GM12878 (cell line): Measurements from ENCODE around the gene FBXO15.

ENCODE experiments used
- BHLHE40 ChIP-seq, 2 experiments: fragments of 450-650 bp in 1 of 2; IDR thresholded peaks; 2 replicates each; pipeline ENCODE4 v1.6.1; 2011 to 2017; ENCODE audit warnings: low read depth in 2 of 2, borderline replicate concordance in 1 of 2, improper control_type of control experiment in 1 of 2, low read length in 1 of 2, mild to moderate bottlenecking in 1 of 2
- CBX3 ChIP-seq: fragments of 200-600 bp; sonication (generic); IDR thresholded peaks from 2 replicates; pipeline ENCODE4 v1.6.1; 2016; ENCODE audit warnings: low read depth, borderline replicate concordance
- CEBPB ChIP-seq, 2 experiments: fragments of 150-350 bp in 1 of 2; IDR thresholded peaks; 2 replicates each; pipeline ENCODE4 v1.6.1; 2012 to 2014; ENCODE audit warnings: low read depth in 2 of 2, low read length in 2 of 2, borderline replicate concordance in 1 of 2, inconsistent platforms in 1 of 2
- CTCF ChIP-seq, 3 experiments: IDR thresholded peaks in 2 of 3; conservative IDR thresholded peaks in 1 of 3; 2 replicates each; pipeline ENCODE4 v1.5.1; 2011; ENCODE audit warnings: low read depth in 3 of 3, low read length in 3 of 3, mild to moderate bottlenecking in 3 of 3, control low read depth in 2 of 3, moderate library complexity in 2 of 3, inconsistent platforms in 1 of 3, mixed read lengths in 1 of 3; ENCODE audit not compliant: control insufficient read depth in 2 of 3, insufficient read depth in 1 of 3; ENCODE audit errors: extremely low read depth in 1 of 3
- EP300 ChIP-seq, 2 experiments: fragments of 150-350 bp in 1 of 2; IDR thresholded peaks; 2 replicates each; pipeline ENCODE4 v1.6.1; 2011 to 2012; ENCODE audit warnings: low read depth in 2 of 2, low read length in 2 of 2, borderline replicate concordance in 1 of 2, improper control_type of control experiment in 1 of 2, inconsistent platforms in 1 of 2; ENCODE audit not compliant: control insufficient read depth in 1 of 2
- FOS ChIP-seq: IDR thresholded peaks from 3 replicates; pipeline ENCODE4 v1.6.1; 2011; ENCODE audit warnings: borderline replicate concordance; ENCODE audit not compliant: insufficient read length; ENCODE audit errors: extremely low read depth
- NFIC ChIP-seq: IDR thresholded peaks from 2 replicates; pipeline ENCODE4 v1.6.1; 2012; ENCODE audit warnings: low read depth, mild to moderate bottlenecking, inconsistent platforms, low read length, moderate library complexity
- NFYB ChIP-seq: IDR thresholded peaks from 2 replicates; pipeline ENCODE4 v1.6.1; 2011; ENCODE audit warnings: low read depth, mild to moderate bottlenecking, low read length, improper control_type of control experiment, moderate library complexity; ENCODE audit not compliant: insufficient read depth
- POLR2AphosphoS5 ChIP-seq: IDR thresholded peaks from 2 replicates; pipeline ENCODE4 v1.6.1; 2011; ENCODE audit warnings: mild to moderate bottlenecking, low read length, inconsistent platforms
- RAD21 ChIP-seq: IDR thresholded peaks from 2 replicates; pipeline ENCODE4 v1.6.1; 2011; ENCODE audit warnings: mild to moderate bottlenecking, low read depth, low read length, moderate library complexity; ENCODE audit not compliant: insufficient read depth
- RELA ChIP-seq: fragments of 450-650 bp; IDR thresholded peaks from 2 replicates; pipeline ENCODE4 v1.8.0; 2014; ENCODE audit warnings: borderline replicate concordance; ENCODE audit not compliant: partially characterized antibody
- SMAD5 ChIP-seq: IDR thresholded peaks from 2 replicates; pipeline ENCODE4 v1.6.1; 2016; ENCODE audit warnings: antibody characterized with exemption, low read depth
- TAF1 ChIP-seq: IDR thresholded peaks from 2 replicates; pipeline ENCODE4 v1.6.1; 2011; ENCODE audit warnings: mild to moderate bottlenecking, low read depth, low read length, borderline replicate concordance

DNA sequence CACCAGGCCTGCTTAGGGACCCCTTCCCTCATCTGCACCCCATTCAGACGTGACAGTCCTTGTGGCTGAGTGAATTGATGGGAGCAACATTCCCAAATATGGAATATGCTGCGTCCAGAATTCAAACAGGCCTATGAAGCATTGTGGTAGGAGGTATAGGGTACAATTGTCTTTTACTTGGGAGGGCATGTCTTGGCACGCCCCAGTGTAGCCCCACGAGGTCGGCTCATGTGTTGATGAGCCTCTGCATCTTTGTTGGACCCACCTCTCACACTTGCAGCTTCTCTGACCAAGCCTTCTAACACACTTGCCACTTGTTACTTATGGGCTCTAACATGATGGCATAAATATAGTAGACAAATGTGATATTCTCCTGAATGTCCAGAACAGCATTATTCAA lies 2.2 kb upstream of the FBXO15 start:
- TF ChIP-seq FOS, result no peak
- no peak for TF ChIP-seq RELA
- TF ChIP-seq CTCF (IDR thresholded peaks at IDR 0.05 in 2 of 3, conservative IDR thresholded peaks at IDR 0.05 in 1 of 3; ENCODE audit: control insufficient read depth in 2 of 3, extremely low read depth in 1 of 3, insufficient read depth in 1 of 3, low read depth in 3 of 3, low read length in 3 of 3), result no peak
- no peak for TF ChIP-seq BHLHE40 (IDR thresholded peaks at IDR 0.05; ENCODE audit: borderline replicate concordance in 1 of 2, low read depth in 2 of 2, low read length in 1 of 2)
- TF ChIP-seq RAD21, result no peak
- TF ChIP-seq NFIC, result no peak
- no peak for TF ChIP-seq POLR2AphosphoS5
- TF ChIP-seq EP300 (IDR thresholded peaks at IDR 0.05; ENCODE audit: borderline replicate concordance in 1 of 2, control insufficient read depth in 1 of 2, low read depth in 2 of 2, low read length in 2 of 2), result no peak
- TF ChIP-seq TAF1, result no peak
- TF ChIP-seq CBX3, result no peak
- TF ChIP-seq SMAD5, result no peak
- TF ChIP-seq CEBPB (IDR thresholded peaks at IDR 0.05; ENCODE audit: borderline replicate concordance in 1 of 2, low read depth in 2 of 2, low read length in 2 of 2), result no peak
- TF ChIP-seq NFYB, result no peak
